SHP77 (cell line): ENCODE results near the gene PKP3.

Source experiments
- DNase-seq, 2 experiments: peaks; one replicate each; lab custom pipeline; 2025; lab: John Stamatoyannopoulos, UW

Gene PKP3

GRCh38 chr11:446891-447290, 52.9 kb downstream of the PKP3 start:
- DNase-seq, result peak in 1 of 2 experiments; percentile 34

- peak; percentile 72 to 85 for DNase-seq
Observed at GRCh38 chr11:447923-448731, 54.1 kb downstream of the PKP3 start.

- DNase-seq, result peak; percentile 75 to 94
Observed at GRCh38 chr11:449889-450808, 56.1 kb downstream of the PKP3 start, which contains the start of gene PTDSS2. Gene PTDSS2 (plus strand): TSS chr11:450279. CDS start chr11:450456, 177 bp downstream.

- no peak for DNase-seq
Observed at GRCh38 chr11:450809-451451, 56.9 kb downstream of the PKP3 start.

GRCh38 chr11:451738-452137, 57.7 kb downstream of the PKP3 start:
- DNase-seq, result no peak

- no peak for DNase-seq
Observed at GRCh38 chr11:452203-452744, 58.3 kb downstream of the PKP3 start.

GRCh38 chr11:452916-453527, 59.0 kb downstream of the PKP3 start:
- no peak for DNase-seq

GRCh38 chr11:453564-453963, 59.6 kb downstream of the PKP3 start:
- no peak for DNase-seq

GRCh38 chr11:454043-454442, 60.0 kb downstream of the PKP3 start:
- no peak for DNase-seq
